IMR-90 (cell line): ENCODE data around the gene HOXA7. TPM values are rescaled to one million over a fixed set of nuclear protein-coding genes. Genes with fewer than 3 reads are reported as not detected.

Experiments
- ATAC-seq: fragments of 200-7000 bp; cut with Tn5 transposase; 2 replicates; pipeline ENCODE4 v1.9.1; 2020; ENCODE audit warnings: low read depth, mild to moderate bottlenecking, moderate library complexity
- BruUV-seq: library from RNA; stranded (reverse); fragments of 400-500 nt; replicated peaks from 2 replicates; lab custom pipeline; 2021; lab: Mats Ljungman, UMichigan
- CTCF ChIA-PET: fragments of 300-600 bp; formaldehyde crosslinking; extraction: SDS; loops from one replicate; lab custom pipeline; 2021; ENCODE audit warnings: antibody characterized with exemption; lab: Yijun Ruan, JAX
- POLR2A ChIA-PET: fragments of 300-600 bp; sonication (Branson Sonifier 250); formaldehyde crosslinking; loops from one replicate; lab custom pipeline; 2022; ENCODE audit warnings: antibody characterized with exemption; ENCODE audit not compliant: unreplicated experiment; lab: Charles Lee
- DNase-seq: peaks from one replicate; pipeline ENCODE4 v3.0.0; 2013
- H2AFZ ChIP-seq: replicated peaks from 2 replicates; pipeline ENCODE3; 2013; ENCODE audit warnings: low read length, mild to moderate bottlenecking; ENCODE audit not compliant: poor library complexity
- H2AK5ac ChIP-seq: 2 replicates; pipeline ENCODE4 v1.6.1; 2013; ENCODE audit warnings: low read depth, low read length, inconsistent platforms
- H2AK9ac ChIP-seq: replicated peaks from 2 replicates; pipeline ENCODE3; 2013; ENCODE audit warnings: mild to moderate bottlenecking, low read depth, low read length, moderate library complexity; ENCODE audit not compliant: poor library complexity
- H2BK120ac ChIP-seq: 2 replicates; pipeline ENCODE4 v1.6.1; 2013; ENCODE audit warnings: low read depth, low read length, inconsistent platforms
- H2BK15ac ChIP-seq: 3 replicates; pipeline ENCODE4 v1.6.1; 2013; ENCODE audit warnings: low read depth, low read length, inconsistent platforms
- H2BK20ac ChIP-seq: 2 replicates; pipeline ENCODE4 v1.6.1; 2013; ENCODE audit warnings: low read depth, mild to moderate bottlenecking, inconsistent platforms, low read length, moderate library complexity
- H2BK5ac ChIP-seq: 2 replicates; pipeline ENCODE4 v1.6.1; 2013; ENCODE audit warnings: mild to moderate bottlenecking, low read depth, low read length, inconsistent platforms; ENCODE audit not compliant: poor library complexity, severe bottlenecking
- H3K14ac ChIP-seq: replicated peaks from 2 replicates; pipeline ENCODE4 v1.6.1; 2013; ENCODE audit warnings: low read depth, low read length, inconsistent platforms
- H3K18ac ChIP-seq: 2 replicates; pipeline ENCODE4 v1.6.1; 2013; ENCODE audit warnings: low read depth, low read length, control low read depth
- H3K23ac ChIP-seq: 2 replicates; pipeline ENCODE4 v1.6.1; 2013; ENCODE audit warnings: low read depth, low read length, inconsistent platforms
- H3K27ac ChIP-seq: 2 replicates; pipeline ENCODE4 v1.5.1; 2013; ENCODE audit warnings: mild to moderate bottlenecking, control low read depth, low read length; ENCODE audit not compliant: insufficient read depth
- H3K27me3 ChIP-seq: 2 replicates; pipeline ENCODE4 v1.6.1; 2013; ENCODE audit warnings: low read length; ENCODE audit not compliant: control insufficient read depth, insufficient read depth
- H3K36me3 ChIP-seq: 2 replicates; pipeline ENCODE4 v1.6.1; 2013; ENCODE audit warnings: low read length, mixed read lengths; ENCODE audit not compliant: control insufficient read depth, insufficient read depth
- H3K4ac ChIP-seq: 2 replicates; pipeline ENCODE4 v1.6.1; 2013; ENCODE audit warnings: low read depth, low read length, inconsistent platforms
- H3K4me1 ChIP-seq: 2 replicates; pipeline ENCODE4 v1.6.1; 2013; ENCODE audit warnings: low read length, mixed read lengths; ENCODE audit not compliant: control insufficient read depth, insufficient read depth
- H3K4me2 ChIP-seq: 2 replicates; pipeline ENCODE4 v1.6.1; 2013; ENCODE audit warnings: low read depth, mild to moderate bottlenecking, control low read depth, low read length, moderate library complexity
- H3K4me3 ChIP-seq: 2 replicates; pipeline ENCODE4 v1.5.1; 2013; ENCODE audit warnings: low read depth, mild to moderate bottlenecking, control low read depth, low read length, moderate library complexity; ENCODE audit not compliant: insufficient read depth
- H3K56ac ChIP-seq: 2 replicates; pipeline ENCODE4 v1.6.1; 2013; ENCODE audit warnings: low read length, inconsistent platforms; ENCODE audit not compliant: insufficient read depth; ENCODE audit errors: extremely low read depth
- H3K79me1 ChIP-seq, 2 experiments: 2 replicates each; pipeline ENCODE4 v1.6.1; 2013; ENCODE audit warnings: low read length in 2 of 2, inconsistent platforms in 1 of 2, low read depth in 1 of 2
- H3K9ac ChIP-seq: 2 replicates; pipeline ENCODE4 v1.6.1; 2013; ENCODE audit warnings: low read depth, low read length, control low read depth
- H3K9me1 ChIP-seq: 2 replicates; pipeline ENCODE4 v1.6.1; 2013; ENCODE audit warnings: low read length, inconsistent platforms; ENCODE audit not compliant: insufficient read depth
- H3K9me3 ChIP-seq: 2 replicates; pipeline ENCODE4 v1.6.1; 2013; ENCODE audit warnings: low read length; ENCODE audit not compliant: control insufficient read depth, insufficient read depth
- H4K20me1 ChIP-seq: 2 replicates; pipeline ENCODE4 v1.6.1; 2013; ENCODE audit warnings: low read length, inconsistent platforms; ENCODE audit not compliant: insufficient read depth
- H4K5ac ChIP-seq: 2 replicates; pipeline ENCODE4 v1.6.1; 2013; ENCODE audit warnings: mild to moderate bottlenecking, low read depth, low read length, control low read depth
- H4K8ac ChIP-seq, 2 experiments: 2 replicates each; pipeline ENCODE4 v1.6.1; 2013; ENCODE audit warnings: low read depth in 2 of 2, low read length in 2 of 2, control low read depth in 1 of 2, inconsistent platforms in 1 of 2
- H4K91ac ChIP-seq: 2 replicates; pipeline ENCODE4 v1.6.1; 2013; ENCODE audit warnings: low read depth, low read length, inconsistent platforms; ENCODE audit not compliant: insufficient read depth
- MAZ ChIP-seq: IDR thresholded peaks from 2 replicates; pipeline ENCODE4 v1.6.1; 2012; ENCODE audit warnings: low read depth, mild to moderate bottlenecking, low read length, improper control_type of control experiment, moderate library complexity, borderline replicate concordance
- POLR2A ChIP-seq: IDR thresholded peaks from 2 replicates; pipeline ENCODE4 v1.6.1; 2012; ENCODE audit warnings: mild to moderate bottlenecking, low read depth, low read length
- RFX5 ChIP-seq: IDR thresholded peaks from 2 replicates; pipeline ENCODE4 v1.8.0; 2012; ENCODE audit warnings: low read depth, mild to moderate bottlenecking, low read length, moderate library complexity
- WGBS, 2 experiments: methylation state at CpG; one replicate each; pipeline versions ENCODE4 v1.1.5 to v1.1.7; 2013; ENCODE audit warnings: missing lambda C conversion rate in 2 of 2; ENCODE audit not compliant: insufficient read length in 1 of 2; ENCODE audit errors: extremely low coverage in 2 of 2; 5-methylcytosine and 5-hydroxymethylcytosine counted together
- dilution Hi-C: fragments of 300-500 bp; cut with HindIII; formaldehyde crosslinking; loops from one replicate; pipeline ENCODE4 v1.14.3; 2018; ENCODE audit warnings: low sequenced_read_pairs; ENCODE audit not compliant: unreplicated experiment
- in situ Hi-C: fragments of 300-500 bp; cut with MboI; formaldehyde crosslinking; loops from 3 replicates; pipeline ENCODE4 v1.14.3; 2019; ENCODE audit warnings: low sequenced_read_pairs, inconsistent platforms, mixed read lengths
- intact Hi-C: fragments of 100-400 bp; cut with micrococcal nuclease; formaldehyde crosslinking; loops from 2 replicates; pipeline ENCODE4 v1.10.0; 2022
- polyA plus RNA-seq, 3 experiments: library from polyadenylated mRNA; depleted of rRNA; stranded (reverse); fragments of >200 nt; gene quantifications; 2 replicates each; pipeline ENCODE4 v1.2.3, GENCODE V29; 2012; ENCODE audit warnings: low replicate concordance in 1 of 3
- total RNA-seq: library from RNA; depleted of rRNA; stranded (reverse); fragments of >200 nt; gene quantifications from 2 replicates; pipeline ENCODE4 v1.2.3, GENCODE V29; 2012

HOXA7 gene
- total and polyA plus RNA-seq, 2 of the 4 experiments (the other 2 are of a cell fraction): 0.18 to 1.7 TPM

GRCh38 chr7:27164045-27164366 lies 7.5 kb upstream of the HOXA7 start:
- Histone ChIP-seq H4K20me1 (no peaks in the 10 kb centered on the region), H4K8ac (no peak overlapping the region), H3K14ac (no peak overlapping the region), H3K56ac (no peak overlapping the region), H2BK120ac (no peak overlapping the region), H2BK5ac (no peak overlapping the region), H4K5ac (no peak overlapping the region), H3K27ac (no peak overlapping the region), H3K9me1 (no peaks in the 10 kb centered on the region), H3K36me3 (no peaks in the 10 kb centered on the region), H3K4ac (no peak overlapping the region), H3K9me3 (peaks cover 20% of the 10 kb centered on the region), H4K91ac (no peak overlapping the region), H3K79me1 (no peaks in the 10 kb centered on the region), H3K9ac (no peak overlapping the region), H3K4me2 (no peak overlapping the region), H3K4me3 (no peak overlapping the region), H3K23ac (no peak overlapping the region), H2BK15ac (no peak overlapping the region), H3K27me3 (peaks cover 61% of the 10 kb centered on the region), H2AFZ (no peak overlapping the region), H2AK5ac (no peak overlapping the region), H3K4me1 (no peaks in the 10 kb centered on the region; the same call in 1 of the 2 replicates), H2AK9ac (peak overlapping the region; percentile 33), H3K18ac (no peak overlapping the region), H2BK20ac (no peak overlapping the region)
- DNase-seq: no peak
- ChIA-PET POLR2A (no interaction called here), CTCF (no interaction called here)
- in situ Hi-C loops: no loop called here
- 38% methylated on average over 2 of the region's 12 CpGs; no CpG with 5 or more reads in 1 of the 2 experiments for WGBS, 2 experiments
- ATAC-seq: no peak
- TF ChIP-seq MAZ (no peak), POLR2A (no peak), RFX5 (no peak)
- intact Hi-C loops: loop anchor here (5.0 to 10.0 kb wide), 2 partner anchors 962 to 1909 kb away; partner anchors contain the start of genes CBX3 and HNRNPA2B1
- dilution Hi-C loops: no loop called here
- BruUV-seq: no TSS peak
